GM12878 (cell line): Measurements from ENCODE around the gene ILKAP.

ENCODE experiments used
- CTCF ChIP-seq, 3 experiments: IDR thresholded peaks in 2 of 3; conservative IDR thresholded peaks in 1 of 3; 2 replicates each; pipeline ENCODE4 v1.5.1; 2011; ENCODE audit warnings: low read depth in 3 of 3, low read length in 3 of 3, mild to moderate bottlenecking in 3 of 3, control low read depth in 2 of 3, moderate library complexity in 2 of 3, inconsistent platforms in 1 of 3, mixed read lengths in 1 of 3; ENCODE audit not compliant: control insufficient read depth in 2 of 3, insufficient read depth in 1 of 3; ENCODE audit errors: extremely low read depth in 1 of 3
- POLR2A ChIP-seq: IDR thresholded peaks from 2 replicates; pipeline ENCODE4 v1.6.1; 2011; ENCODE audit warnings: low read depth, mild to moderate bottlenecking, low read length
- POLR2AphosphoS5 ChIP-seq: IDR thresholded peaks from 2 replicates; pipeline ENCODE4 v1.6.1; 2011; ENCODE audit warnings: mild to moderate bottlenecking, low read length, inconsistent platforms
- ZNF274 ChIP-seq: IDR thresholded peaks from one replicate; pipeline ENCODE4 v1.8.0; 2011; ENCODE audit not compliant: insufficient read length, insufficient read depth
- TF ChIP-seq, protein P1 (sequence below): IDR thresholded peaks from 2 replicates; pipeline ENCODE4 v1.6.1; 2011; ENCODE audit warnings: mild to moderate bottlenecking, low read depth, low read length, moderate library complexity; ENCODE audit not compliant: insufficient replicate concordance
- TF ChIP-seq, protein P2 (sequence below): fragments of 450-650 bp; IDR thresholded peaks from 2 replicates; pipeline ENCODE4 v1.6.1; 2017; ENCODE audit warnings: mild to moderate bottlenecking

DNA sequence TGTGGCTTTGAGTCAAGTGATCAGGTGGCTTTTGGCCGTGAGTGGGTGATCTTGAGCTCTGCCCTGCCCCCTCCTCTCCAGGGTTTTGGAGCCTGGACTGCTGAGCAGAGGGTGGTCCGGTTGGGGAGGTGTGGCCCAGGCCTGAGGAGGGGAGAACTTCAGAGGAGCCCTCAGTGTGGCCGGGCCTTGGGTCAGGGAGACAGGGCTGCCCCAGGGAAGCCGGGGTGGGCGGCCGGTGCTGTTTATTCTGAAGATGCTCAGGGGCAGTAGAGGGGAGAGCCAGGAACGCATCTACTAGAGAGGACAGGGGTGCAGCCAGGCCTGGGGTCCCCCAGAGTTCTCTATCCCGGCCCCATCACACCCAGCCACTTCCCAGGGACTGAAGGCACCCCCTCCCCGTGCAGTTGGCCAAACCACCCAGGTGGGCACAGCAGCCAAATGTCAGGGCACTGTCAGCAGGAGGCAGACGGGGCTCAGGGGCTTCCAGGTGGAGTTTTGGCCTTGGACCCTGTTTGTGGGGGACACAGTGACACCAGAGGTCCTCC, 43.8 kb downstream of the ILKAP start:
- no peak for TF ChIP-seq ZNF274
- no peak for TF ChIP-seq POLR2AphosphoS5
- no peak for TF ChIP-seq POLR2A
- TF ChIP-seq, protein P1, sequence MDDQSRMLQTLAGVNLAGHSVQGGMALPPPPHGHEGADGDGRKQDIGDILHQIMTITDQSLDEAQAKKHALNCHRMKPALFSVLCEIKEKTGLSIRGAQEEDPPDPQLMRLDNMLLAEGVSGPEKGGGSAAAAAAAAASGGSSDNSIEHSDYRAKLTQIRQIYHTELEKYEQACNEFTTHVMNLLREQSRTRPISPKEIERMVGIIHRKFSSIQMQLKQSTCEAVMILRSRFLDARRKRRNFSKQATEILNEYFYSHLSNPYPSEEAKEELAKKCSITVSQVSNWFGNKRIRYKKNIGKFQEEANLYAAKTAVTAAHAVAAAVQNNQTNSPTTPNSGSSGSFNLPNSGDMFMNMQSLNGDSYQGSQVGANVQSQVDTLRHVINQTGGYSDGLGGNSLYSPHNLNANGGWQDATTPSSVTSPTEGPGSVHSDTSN: no peak
- TF ChIP-seq, protein P2, sequence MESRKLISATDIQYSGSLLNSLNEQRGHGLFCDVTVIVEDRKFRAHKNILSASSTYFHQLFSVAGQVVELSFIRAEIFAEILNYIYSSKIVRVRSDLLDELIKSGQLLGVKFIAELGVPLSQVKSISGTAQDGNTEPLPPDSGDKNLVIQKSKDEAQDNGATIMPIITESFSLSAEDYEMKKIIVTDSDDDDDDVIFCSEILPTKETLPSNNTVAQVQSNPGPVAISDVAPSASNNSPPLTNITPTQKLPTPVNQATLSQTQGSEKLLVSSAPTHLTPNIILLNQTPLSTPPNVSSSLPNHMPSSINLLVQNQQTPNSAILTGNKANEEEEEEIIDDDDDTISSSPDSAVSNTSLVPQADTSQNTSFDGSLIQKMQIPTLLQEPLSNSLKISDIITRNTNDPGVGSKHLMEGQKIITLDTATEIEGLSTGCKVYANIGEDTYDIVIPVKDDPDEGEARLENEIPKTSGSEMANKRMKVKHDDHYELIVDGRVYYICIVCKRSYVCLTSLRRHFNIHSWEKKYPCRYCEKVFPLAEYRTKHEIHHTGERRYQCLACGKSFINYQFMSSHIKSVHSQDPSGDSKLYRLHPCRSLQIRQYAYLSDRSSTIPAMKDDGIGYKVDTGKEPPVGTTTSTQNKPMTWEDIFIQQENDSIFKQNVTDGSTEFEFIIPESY: no peak
- no peak for TF ChIP-seq CTCF (IDR thresholded peaks at IDR 0.05 in 2 of 3, conservative IDR thresholded peaks at IDR 0.05 in 1 of 3; ENCODE audit: control insufficient read depth in 2 of 3, extremely low read depth in 1 of 3, insufficient read depth in 1 of 3, low read depth in 3 of 3, low read length in 3 of 3)
